Tibial nerve (tissue), 4 donors: ENCODE measurements around the gene CEP295NL. TPM values are rescaled to one million over a fixed set of nuclear protein-coding genes. Genes with fewer than 3 reads are reported as not detected.

Experiments used
- DNase-seq, 2 donors: peaks; one replicate each; pipeline ENCODE4 v3.0.0-alpha.2; 2019; ENCODE audit warnings: low spot score in 2 of 2
- H3K27ac ChIP-seq, 4 donors: fragments of 200-600 bp; sonication (generic) in 3 of 4; one replicate each; pipeline ENCODE4 v1.5.1; 2017 to 2019; ENCODE audit warnings: mild to moderate bottlenecking in 1 of 4
- H3K27me3 ChIP-seq, 2 donors: fragments of 200-600 bp; sonication (generic) in 1 of 2; one replicate each; pipeline versions ENCODE4 v1.5.1 to v1.6.0; 2017 to 2019
- H3K36me3 ChIP-seq, 3 donors: fragments of 200-600 bp; sonication (generic); one replicate each; pipeline ENCODE4 v1.5.1; 2018 to 2019
- H3K4me1 ChIP-seq, 4 donors: fragments of 200-600 bp; sonication (generic) in 3 of 4; one replicate each; pipeline ENCODE4 v1.5.1; 2017 to 2019
- H3K4me3 ChIP-seq, 4 donors: fragments of 200-600 bp; sonication (generic) in 3 of 4; one replicate each; pipeline ENCODE4 v1.5.1; 2017 to 2019; ENCODE audit warnings: mild to moderate bottlenecking in 1 of 4, moderate library complexity in 1 of 4
- H3K9me3 ChIP-seq, 4 donors: fragments of 200-600 bp; sonication (generic) in 3 of 4; one replicate each; pipeline ENCODE4 v1.5.1; 2017 to 2019
- CTCF ChIP-seq, 5 experiments: fragments of 200-600 bp in 3 of 5; fragments of 450-650 bp in 2 of 5; sonication (generic) in 3 of 5; IDR thresholded peaks; one replicate each; pipeline ENCODE4 v1.5.1; 2016 to 2019; ENCODE audit warnings: antibody characterized with exemption in 5 of 5, mild to moderate bottlenecking in 3 of 5, moderate library complexity in 2 of 5
- EP300 ChIP-seq, 2 donors: sonication (generic); formaldehyde crosslinking; IDR thresholded peaks; one replicate each; pipeline ENCODE4 v1.6.1; 2017; ENCODE audit warnings: antibody characterized with exemption in 2 of 2, mild to moderate bottlenecking in 1 of 2
- POLR2A ChIP-seq, 2 donors: fragments of 450-650 bp; IDR thresholded peaks; one replicate each; pipeline ENCODE4 v1.6.1; 2017; ENCODE audit warnings: antibody characterized with exemption in 2 of 2, mild to moderate bottlenecking in 2 of 2, moderate library complexity in 2 of 2
- WGBS, 2 donors: methylation state at CpG; one replicate each; pipeline ENCODE4 v1.1.5; 2018; 5-methylcytosine and 5-hydroxymethylcytosine counted together
- total RNA-seq, 4 donors: library from RNA; depleted of rRNA; stranded (reverse); fragments of >200 nt; gene quantifications; one replicate each; pipeline ENCODE4 v1.1.0, GENCODE V29; 2016

CEP295NL gene
- total RNA-seq, 4 donors from 2014 or later = 6.5 to 35.1 (median 9.9) TPM

- peak; percentile 83 to 86 for DNase-seq
- peak in 3 of 5 experiments; percentile 5 to 44 (median 37) for TF ChIP-seq CTCF (IDR thresholded peaks at IDR 0.05)
- TF ChIP-seq EP300 (IDR thresholded peaks at IDR 0.05) = peak; percentile 86 to 99
- TF ChIP-seq POLR2A (IDR thresholded peaks at IDR 0.05) = peak; percentile 75 to 82
These were observed 19.4 kb downstream of the CEP295NL start for GRCh38 chr17:78883533-78884131.

GRCh38 chr17:78883089-78883532 lies 19.9 kb downstream of the CEP295NL start:
- peak; percentile 70 to 76 for DNase-seq
- H3K4me1 ChIP-seq = peaks cover 0 to 100% (median 90%) of the 10 kb centered on the region in 4 donors

More at GRCh38 chr17:78883533-78884131, 19.4 kb downstream of the CEP295NL start:
- 1 to 5% methylated on average over 24 of the region's 24 CpGs for WGBS, 2 donors
- Histone ChIP-seq H3K4me3 (peak overlapping the region; percentile 24 to 46 (median 28)), H3K9me3 (no peaks in the 10 kb centered on the region), H3K36me3 (no peaks in the 10 kb centered on the region), H3K4me1 (peaks cover 0 to 100% (median 87%) of the 10 kb centered on the region in 4 donors), H3K27me3 (no peaks in the 10 kb centered on the region), H3K27ac (peak overlapping the region; percentile 88 to 99 (median 98))

GRCh38 chr17:78882540-78883088 lies 20.4 kb downstream of the CEP295NL start:
- Histone ChIP-seq H3K9me3 (no peaks in the 10 kb centered on the region), H3K4me1 (peaks cover 0 to 100% (median 91%) of the 10 kb centered on the region in 4 donors), H3K27ac (peak overlapping the region; percentile 88 to 99 (median 98)), H3K36me3 (no peaks in the 10 kb centered on the region), H3K27me3 (no peaks in the 10 kb centered on the region), H3K4me3 (peak overlapping the region in 3 of 4 donors; percentile 1 to 46 (median 17))
- TF ChIP-seq POLR2A (IDR thresholded peaks at IDR 0.05) (no peak), CTCF (IDR thresholded peaks at IDR 0.05) (no peak), EP300 (IDR thresholded peaks at IDR 0.05) (no peak)
- WGBS, 2 donors = 23 to 32% methylated on average over 12 to 14 of the region's 14 CpGs
- DNase-seq = no peak

More at GRCh38 chr17:78883089-78883532, 19.9 kb downstream of the CEP295NL start:
- Histone ChIP-seq H3K36me3 (no peaks in the 10 kb centered on the region), H3K4me3 (peak overlapping the region; percentile 1 to 46 (median 17)), H3K9me3 (no peaks in the 10 kb centered on the region), H3K27me3 (no peaks in the 10 kb centered on the region), H3K27ac (peak overlapping the region; percentile 88 to 99 (median 98))
- TF ChIP-seq CTCF (IDR thresholded peaks at IDR 0.05) = no peak
- TF ChIP-seq POLR2A (IDR thresholded peaks at IDR 0.05) = peak in 1 of 2 donors; percentile 8
- TF ChIP-seq EP300 (IDR thresholded peaks at IDR 0.05) = peak in 1 of 2 donors; percentile 39
- WGBS, 2 donors = 1 to 11% methylated on average over 10 of the region's 10 CpGs

GRCh38 chr17:78879635-78880186 lies 23.3 kb downstream of the CEP295NL start:
- peak; percentile 51 to 66 for DNase-seq
- Histone ChIP-seq H3K27me3 (no peaks in the 10 kb centered on the region), H3K4me3 (peak overlapping the region in 3 of 4 donors; percentile 3 to 20 (median 19)), H3K4me1 (peaks cover 0 to 100% (median 89%) of the 10 kb centered on the region in 4 donors), H3K27ac (peak overlapping the region; percentile 88 to 99 (median 98)), H3K36me3 (no peaks in the 10 kb centered on the region), H3K9me3 (no peaks in the 10 kb centered on the region)
- TF ChIP-seq CTCF (IDR thresholded peaks at IDR 0.05) (peak in 1 of 5 experiments; percentile 51), EP300 (IDR thresholded peaks at IDR 0.05) (peak; percentile 39 to 86), POLR2A (IDR thresholded peaks at IDR 0.05) (no peak)
- WGBS, 2 donors = 3 to 14% methylated on average over 25 to 28 of the region's 28 CpGs
